OCI-LY1 (cell line): ENCODE data around the gene EVA1A.

Experiments
- H2AFZ ChIP-seq: fragments of 200-600 bp; sonication (generic), shearing (Covaris generic); 2 replicates; pipeline ENCODE4 v1.6.0; 2014; ENCODE audit warnings: antibody characterized with exemption, mild to moderate bottlenecking, low read length
- H3F3A ChIP-seq: fragments of 200-600 bp; sonication (generic), shearing (Covaris generic); 2 replicates; pipeline ENCODE4 v1.6.0; 2014; ENCODE audit warnings: mild to moderate bottlenecking, antibody characterized with exemption, low read length, moderate library complexity; ENCODE audit not compliant: insufficient read depth
- H3K27ac ChIP-seq: fragments of 200-600 bp; sonication (generic); 2 replicates; pipeline ENCODE4 v1.5.1; 2014; ENCODE audit warnings: low read length, mixed run types, mild to moderate bottlenecking, low read depth; ENCODE audit not compliant: poor library complexity, severe bottlenecking
- H3K27me3 ChIP-seq: fragments of 200-600 bp; sonication (generic); 2 replicates; pipeline ENCODE4 v1.6.0; 2014; ENCODE audit warnings: antibody characterized with exemption, mild to moderate bottlenecking, low read length, moderate library complexity; ENCODE audit not compliant: insufficient read depth
- H3K36me3 ChIP-seq: fragments of 200-600 bp; sonication (generic); 2 replicates; pipeline ENCODE4 v1.6.1; 2014; ENCODE audit warnings: mild to moderate bottlenecking, antibody characterized with exemption, low read length, moderate library complexity, mixed read lengths; ENCODE audit not compliant: insufficient read depth
- H3K4me1 ChIP-seq: fragments of 200-600 bp; sonication (generic); 2 replicates; pipeline ENCODE4 v1.5.1; 2014; ENCODE audit warnings: mild to moderate bottlenecking, low read length, moderate library complexity; ENCODE audit not compliant: insufficient read depth, severe bottlenecking
- H3K4me2 ChIP-seq: fragments of 200-600 bp; sonication (generic), shearing (Covaris generic); 2 replicates; pipeline ENCODE4 v1.6.1; 2014; ENCODE audit warnings: low read length
- H3K4me3 ChIP-seq: fragments of 200-600 bp; sonication (generic); 2 replicates; pipeline ENCODE4 v1.5.1; 2014; ENCODE audit warnings: low read length, low read depth, mild to moderate bottlenecking, mixed read lengths; ENCODE audit not compliant: poor library complexity, severe bottlenecking
- H3K79me2 ChIP-seq: fragments of 200-600 bp; shearing (Covaris generic); 2 replicates; pipeline ENCODE4 v1.6.1; 2016; ENCODE audit warnings: mixed run types, low read length, mixed read lengths; ENCODE audit not compliant: insufficient read depth
- H3K9ac ChIP-seq: fragments of 200-600 bp; sonication (generic), shearing (Covaris generic); 2 replicates; pipeline ENCODE4 v1.6.1; 2014; ENCODE audit warnings: mild to moderate bottlenecking, low read length, mixed read lengths
- H3K9me2 ChIP-seq: fragments of 200-600 bp; sonication (generic), shearing (Covaris generic); 2 replicates; pipeline ENCODE4 v1.6.1; 2014; ENCODE audit warnings: low read depth, mild to moderate bottlenecking, low read length, mixed read lengths
- H3K9me3 ChIP-seq: fragments of 200-600 bp; shearing (Covaris generic); 2 replicates; pipeline ENCODE4 v1.6.1; 2014; ENCODE audit warnings: low read length, mixed read lengths
- H4K20me1 ChIP-seq: fragments of 200-600 bp; sonication (generic), shearing (Covaris generic); 2 replicates; pipeline ENCODE4 v1.6.0; 2016; ENCODE audit warnings: mild to moderate bottlenecking, low read length; ENCODE audit not compliant: insufficient read depth
- CTCF ChIP-seq: fragments of 200-600 bp; sonication (generic), shearing (Covaris generic); IDR thresholded peaks from 2 replicates; pipeline ENCODE4 v1.5.1; 2017; ENCODE audit warnings: mild to moderate bottlenecking, antibody characterized with exemption, low read length, moderate library complexity, mixed read lengths
- EZH2 ChIP-seq: fragments of 200-600 bp; sonication (generic), shearing (Covaris generic); IDR thresholded peaks from 2 replicates; pipeline ENCODE4 v1.8.0; 2017; ENCODE audit warnings: borderline replicate concordance, mixed run types, mild to moderate bottlenecking, antibody characterized with exemption, low read length, moderate library complexity, mixed read lengths

Gene EVA1A

GRCh38 chr2:75592030-75592429, 31.3 kb upstream of the EVA1A start:
- no peak overlapping the region for H3K9ac ChIP-seq
- TF ChIP-seq EZH2 (no peak), CTCF (no peak)
- H4K20me1 ChIP-seq = no peaks in the 10 kb centered on the region
- no peak overlapping the region for H2AFZ ChIP-seq
- no peaks in the 10 kb centered on the region for H3F3A ChIP-seq
- no peaks in the 10 kb centered on the region for H3K4me1 ChIP-seq
- no peak overlapping the region for H3K4me2 ChIP-seq
- no peak overlapping the region for H3K4me3 ChIP-seq
- no peaks in the 10 kb centered on the region for H3K27me3 ChIP-seq
- no peaks in the 10 kb centered on the region for H3K9me2 ChIP-seq
- no peaks in the 10 kb centered on the region for H3K79me2 ChIP-seq
- H3K36me3 ChIP-seq = no peaks in the 10 kb centered on the region
- H3K9me3 ChIP-seq = no peaks in the 10 kb centered on the region
- H3K27ac ChIP-seq = no peak overlapping the region

GRCh38 chr2:75589391-75590105, 28.8 kb upstream of the EVA1A start:
- Histone ChIP-seq H3K27me3 (no peaks in the 10 kb centered on the region), H3K4me1 (no peaks in the 10 kb centered on the region), H3K4me2 (no peak overlapping the region), H3K27ac (no peak overlapping the region), H3K9ac (no peak overlapping the region), H3K4me3 (no peak overlapping the region), H3K9me3 (no peaks in the 10 kb centered on the region), H2AFZ (no peak overlapping the region), H3F3A (no peaks in the 10 kb centered on the region), H3K36me3 (no peaks in the 10 kb centered on the region), H3K9me2 (no peaks in the 10 kb centered on the region), H3K79me2 (no peaks in the 10 kb centered on the region), H4K20me1 (no peaks in the 10 kb centered on the region)
- TF ChIP-seq EZH2 (no peak), CTCF (no peak)

GRCh38 chr2:75587954-75588587, 27.3 kb upstream of the EVA1A start:
- no peak overlapping the region for H3K4me2 ChIP-seq
- H2AFZ ChIP-seq = no peak overlapping the region
- TF ChIP-seq EZH2 (no peak), CTCF (no peak)
- no peaks in the 10 kb centered on the region for H3K9me2 ChIP-seq
- no peaks in the 10 kb centered on the region for H4K20me1 ChIP-seq
- no peaks in the 10 kb centered on the region for H3K4me1 ChIP-seq
- no peaks in the 10 kb centered on the region for H3K9me3 ChIP-seq
- H3K27ac ChIP-seq = no peak overlapping the region
- no peaks in the 10 kb centered on the region for H3K27me3 ChIP-seq
- no peaks in the 10 kb centered on the region for H3K79me2 ChIP-seq
- no peak overlapping the region for H3K4me3 ChIP-seq
- no peaks in the 10 kb centered on the region for H3F3A ChIP-seq
- no peaks in the 10 kb centered on the region for H3K36me3 ChIP-seq
- no peak overlapping the region for H3K9ac ChIP-seq
